ENCODE measurements around the gene GMDS. TPM values are rescaled to one million over a fixed set of nuclear protein-coding genes. Genes with fewer than 3 reads are reported as not detected.

GMDS gene
- total RNA-seq, 3 donors from 2014 or later (not counting 1 experiment from before 2014, with no cell fraction given): 23.6 to 31.0 (median 26.4) TPM

- no peak overlapping the region for H3K27ac Mint-ChIP-seq
- intact Hi-C loops (cut with micrococcal nuclease): no loop called here
- no peak overlapping the region for H3K4me3 Mint-ChIP-seq
These were observed 189.5 kb downstream of the GMDS start for GRCh38 chr6:2055911-2056310.

GRCh38 chr6:2055143-2055542 lies 190.3 kb downstream of the GMDS start:
- WGBS (ENCODE audit: insufficient coverage): 100% methylated on average over 1 of the region's 1 CpG
- intact Hi-C loops (cut with micrococcal nuclease): no loop called here
- DNase-seq (no peak), ATAC-seq (no peak)
- Histone ChIP-seq H3K4me3 (ENCODE audit: low read length) (no peak overlapping the region), H3K27ac (ENCODE audit: low read length) (no peak overlapping the region), H3K4me1 (ENCODE audit: control insufficient read depth, insufficient read depth, low read length) (no peaks in the 10 kb centered on the region), H3K9me3 (ENCODE audit: control insufficient read depth, insufficient read depth, low read length) (no peaks in the 10 kb centered on the region), H3K36me3 (ENCODE audit: control insufficient read depth, insufficient read depth, low read length) (no peaks in the 10 kb centered on the region), H3K27me3 (ENCODE audit: control insufficient read depth, insufficient read depth, low read length) (no peaks in the 10 kb centered on the region)
- no peaks in the 10 kb centered on the region for H3K9me3 Mint-ChIP-seq
- no peaks in the 10 kb centered on the region for H3K36me3 Mint-ChIP-seq
- H3K27ac Mint-ChIP-seq: no peak overlapping the region
- no peak overlapping the region for H3K4me3 Mint-ChIP-seq
- H3K27me3 Mint-ChIP-seq (ENCODE audit: low read depth in 2 of 2): no peaks in the 10 kb centered on the region
- TF ChIP-seq CTCF (IDR thresholded peaks at IDR 0.05): no peak
- peaks cover 0 to 6% of the 10 kb centered on the region in 2 donors for H3K4me1 Mint-ChIP-seq

More at GRCh38 chr6:2055911-2056310, 189.5 kb downstream of the GMDS start:
- DNase-seq (no peak), ATAC-seq (no peak)
- Histone ChIP-seq H3K36me3 (ENCODE audit: control insufficient read depth, insufficient read depth, low read length) (no peaks in the 10 kb centered on the region), H3K27me3 (ENCODE audit: control insufficient read depth, insufficient read depth, low read length) (no peaks in the 10 kb centered on the region), H3K4me1 (ENCODE audit: control insufficient read depth, insufficient read depth, low read length) (no peaks in the 10 kb centered on the region), H3K9me3 (ENCODE audit: control insufficient read depth, insufficient read depth, low read length) (no peaks in the 10 kb centered on the region), H3K27ac (ENCODE audit: low read length) (no peak overlapping the region), H3K4me3 (ENCODE audit: low read length) (no peak overlapping the region)
- Mint-ChIP-seq H3K9me3 (no peaks in the 10 kb centered on the region), H3K27me3 (ENCODE audit: low read depth in 2 of 2) (no peaks in the 10 kb centered on the region), H3K36me3 (no peaks in the 10 kb centered on the region), H3K4me1 (peaks cover 0 to 6% of the 10 kb centered on the region in 2 donors)
- TF ChIP-seq CTCF (IDR thresholded peaks at IDR 0.05): no peak

- peaks cover 0 to 6% of the 10 kb centered on the region in 2 donors for H3K4me1 Mint-ChIP-seq
These were observed 190.8 kb downstream of the GMDS start for GRCh38 chr6:2054516-2055067.

More at GRCh38 chr6:2054516-2055067, 190.8 kb downstream of the GMDS start:
- no peak overlapping the region for H3K27ac ChIP-seq (ENCODE audit: low read length)
- no peaks in the 10 kb centered on the region for H3K27me3 ChIP-seq (ENCODE audit: control insufficient read depth, insufficient read depth, low read length)
- no peak overlapping the region for H3K4me3 ChIP-seq (ENCODE audit: low read length)
- no peak for TF ChIP-seq CTCF (IDR thresholded peaks at IDR 0.05)
- no peak for ATAC-seq
- H3K4me1 ChIP-seq (ENCODE audit: control insufficient read depth, insufficient read depth, low read length): no peaks in the 10 kb centered on the region
- WGBS (ENCODE audit: insufficient coverage): 93% methylated on average over 2 of the region's 4 CpGs
- H3K9me3 Mint-ChIP-seq: peaks cover 3 to 4% of the 10 kb centered on the region in 2 donors
- no peaks in the 10 kb centered on the region for H3K27me3 Mint-ChIP-seq (ENCODE audit: low read depth in 2 of 2)
- no peaks in the 10 kb centered on the region for H3K36me3 ChIP-seq (ENCODE audit: control insufficient read depth, insufficient read depth, low read length)
- no peak for DNase-seq
- intact Hi-C loops (cut with micrococcal nuclease): no loop called here
- H3K36me3 Mint-ChIP-seq: no peaks in the 10 kb centered on the region
- no peaks in the 10 kb centered on the region for H3K9me3 ChIP-seq (ENCODE audit: control insufficient read depth, insufficient read depth, low read length)
- H3K27ac Mint-ChIP-seq: no peak overlapping the region
- no peak overlapping the region for H3K4me3 Mint-ChIP-seq
